ENCODE measurements around the gene TRPC4AP. TPM values are rescaled to one million over a fixed set of nuclear protein-coding genes. Genes with fewer than 3 reads are reported as not detected.

Gene TRPC4AP
- total RNA-seq, 4 donors from 2014 or later: 57.3 to 85.3 (median 70.1) TPM

GRCh38 chr20:34988191-34988540, 104.4 kb downstream of the TRPC4AP start:
- Histone ChIP-seq H3K27ac (no peak overlapping the region), H3K36me3 (no peaks in the 10 kb centered on the region), H3K9me3 (no peaks in the 10 kb centered on the region), H3K27me3 (peaks cover 9% of the 10 kb centered on the region), H3K4me1 (peaks cover 10 to 16% (median 14%) of the 10 kb centered on the region in 4 donors), H3K4me3 (no peak overlapping the region)
- in situ Hi-C loops (cut with MboI; ENCODE audit: low pct_ligation_motif_present in 1 of 4, low pct_unique_long_range_greater_than_20kb in 1 of 4, low sequenced_read_pairs in 3 of 4) (no loop called here), intact Hi-C loops (cut with DNase I; ENCODE audit: low total_unique reads) (no loop called here)
- TF ChIP-seq POLR2A (IDR thresholded peaks at IDR 0.05) (no peak), POLR2AphosphoS5 (IDR thresholded peaks at IDR 0.05) (no peak), CTCF (IDR thresholded peaks at IDR 0.05) (no peak), EP300 (IDR thresholded peaks at IDR 0.05; ENCODE audit: low read depth) (no peak)
- WGBS, 2 donors (ENCODE audit: low coverage in 1 of 2): 71 to 80% methylated on average over 1 to 12 of the region's 12 CpGs
- no peak for DNase-seq

- Histone ChIP-seq H3K4me1 (peaks cover 10 to 20% (median 14%) of the 10 kb centered on the region in 4 donors), H3K36me3 (no peaks in the 10 kb centered on the region), H3K27me3 (peaks cover 13% of the 10 kb centered on the region), H3K4me3 (no peak overlapping the region), H3K27ac (no peak overlapping the region), H3K9me3 (no peaks in the 10 kb centered on the region)
- in situ Hi-C loops (cut with MboI; ENCODE audit: low pct_ligation_motif_present in 1 of 4, low pct_unique_long_range_greater_than_20kb in 1 of 4, low sequenced_read_pairs in 3 of 4): no loop called here
- 82% methylated on average over 13 of the region's 15 CpGs; no CpG with 5 or more reads in 1 of the 2 donors for WGBS, 2 donors (ENCODE audit: low coverage in 1 of 2)
- no peak for DNase-seq
- intact Hi-C loops (cut with DNase I; ENCODE audit: low total_unique reads): no loop called here
- TF ChIP-seq CTCF (IDR thresholded peaks at IDR 0.05) (no peak), POLR2AphosphoS5 (IDR thresholded peaks at IDR 0.05) (no peak), EP300 (IDR thresholded peaks at IDR 0.05; ENCODE audit: low read depth) (no peak), POLR2A (IDR thresholded peaks at IDR 0.05) (no peak)
Measured at GRCh38 chr20:34987288-34988190, 105.1 kb downstream of the TRPC4AP start.

GRCh38 chr20:34986311-34987287, 106.0 kb downstream of the TRPC4AP start:
- in situ Hi-C loops (cut with MboI; ENCODE audit: low pct_ligation_motif_present in 1 of 4, low pct_unique_long_range_greater_than_20kb in 1 of 4, low sequenced_read_pairs in 3 of 4): no loop called here
- peaks cover 10 to 21% (median 16%) of the 10 kb centered on the region in 4 donors for H3K4me1 ChIP-seq
- no peaks in the 10 kb centered on the region for H3K9me3 ChIP-seq
- H3K36me3 ChIP-seq: no peaks in the 10 kb centered on the region
- no peak for DNase-seq
- no peak for TF ChIP-seq POLR2AphosphoS5 (IDR thresholded peaks at IDR 0.05)
- WGBS, 2 donors (ENCODE audit: low coverage in 1 of 2): 50 to 76% methylated on average over 1 to 24 of the region's 24 CpGs
- intact Hi-C loops (cut with DNase I; ENCODE audit: low total_unique reads): no loop called here
- peaks cover 14% of the 10 kb centered on the region for H3K27me3 ChIP-seq
- H3K27ac ChIP-seq: no peak overlapping the region
- no peak overlapping the region for H3K4me3 ChIP-seq

- no peaks in the 10 kb centered on the region for H3K36me3 ChIP-seq
- no peak for DNase-seq
- peaks cover 14% of the 10 kb centered on the region for H3K27me3 ChIP-seq
- intact Hi-C loops (cut with DNase I; ENCODE audit: low total_unique reads): no loop called here
- H3K27ac ChIP-seq: no peak overlapping the region
- H3K4me3 ChIP-seq: no peak overlapping the region
- 78% methylated on average over 15 of the region's 25 CpGs; no CpG with 5 or more reads in 1 of the 2 donors for WGBS, 2 donors (ENCODE audit: low coverage in 1 of 2)
- no peaks in the 10 kb centered on the region for H3K9me3 ChIP-seq
- TF ChIP-seq EP300 (IDR thresholded peaks at IDR 0.05; ENCODE audit: low read depth) (no peak), CTCF (IDR thresholded peaks at IDR 0.05) (no peak), POLR2AphosphoS5 (IDR thresholded peaks at IDR 0.05) (no peak), POLR2A (IDR thresholded peaks at IDR 0.05) (no peak)
- peaks cover 10 to 25% (median 19%) of the 10 kb centered on the region in 4 donors for H3K4me1 ChIP-seq
- in situ Hi-C loops (cut with MboI; ENCODE audit: low pct_ligation_motif_present in 1 of 4, low pct_unique_long_range_greater_than_20kb in 1 of 4, low sequenced_read_pairs in 3 of 4): no loop called here
Measured at GRCh38 chr20:34985461-34986310, 106.9 kb downstream of the TRPC4AP start.

All from transverse colon (tissue), 4 donors.